ENCODE results near the gene ELMO1. TPM values are rescaled to one million over a fixed set of nuclear protein-coding genes. Genes with fewer than 3 reads are reported as not detected.
A peak's percentile ranks its signal among the peaks of the same experiment; 100 is the strongest.

The ELMO1 gene
- total and polyA plus RNA-seq, 10 donors: 26.0 to 494 (median 201) TPM

DNA sequence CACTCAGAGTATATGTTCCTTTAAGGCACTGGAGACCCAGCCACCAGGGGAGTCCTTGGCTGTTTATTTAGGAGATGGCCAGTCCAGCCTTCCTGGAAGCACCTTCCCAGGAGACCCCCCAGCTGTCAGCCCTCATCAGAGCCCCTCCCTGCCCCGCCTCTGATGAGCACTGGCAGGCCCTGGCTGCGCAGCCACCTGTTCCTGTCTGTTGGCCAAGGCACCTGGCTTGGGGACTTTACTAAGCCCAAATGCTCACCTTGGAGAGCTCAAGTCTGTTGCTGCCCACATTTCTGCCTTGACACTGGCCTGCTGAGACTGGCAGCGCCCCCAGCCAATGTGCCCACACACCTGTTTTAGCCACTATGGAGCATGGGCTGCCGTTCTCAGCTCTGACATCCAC is 124.7 kb downstream of the ELMO1 start:
- Histone ChIP-seq H3K4me3 (no peak overlapping the region), H3K9me3 (no peaks in the 10 kb centered on the region), H3K4me1 (peaks cover 0 to 38% (median 7%) of the 10 kb centered on the region in 6 donors), H3K36me3 (peaks cover 0 to 48% (median 5%) of the 10 kb centered on the region in 6 donors), H3K27ac (no peak overlapping the region), H3K27me3 (replicated peaks in 1 of 7) (no peaks in the 10 kb centered on the region)
- no peak for TF ChIP-seq POLR2A (IDR thresholded peaks at IDR 0.05)
- TF ChIP-seq POLR2AphosphoS5 (IDR thresholded peaks at IDR 0.05): peak in 1 of 3 donors; percentile 37
- intact Hi-C loops (cut with DNase I; ENCODE audit: low total_unique reads): no loop called here
- 88 to 100% (median 96%) methylated on average over 4 of the region's 4 CpGs for WGBS, 5 donors
- DNase-seq: no peak

DNA sequence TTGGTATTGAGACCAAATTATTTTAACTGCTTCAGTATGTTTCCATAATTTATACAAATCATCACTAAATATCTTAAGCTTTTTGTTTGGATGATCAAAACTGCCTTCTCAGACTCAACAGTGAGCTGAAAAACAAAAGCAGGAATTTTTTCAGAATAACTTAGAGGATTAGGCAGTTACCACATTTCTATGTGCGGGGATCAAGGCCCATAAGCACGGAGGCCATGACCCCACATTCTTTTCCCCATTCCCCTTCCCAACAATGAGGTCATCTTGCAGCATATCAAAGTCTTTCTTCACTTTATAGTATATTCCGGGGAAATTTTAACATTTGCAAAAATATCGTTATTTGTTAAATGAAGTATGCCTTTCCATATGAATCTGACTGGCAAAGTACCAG is 125.8 kb downstream of the ELMO1 start:
- Histone ChIP-seq H3K9me3 (no peaks in the 10 kb centered on the region), H3K27ac (no peak overlapping the region), H3K4me1 (peaks cover 4 to 43% (median 17%) of the 10 kb centered on the region in 6 donors), H3K27me3 (replicated peaks in 1 of 7) (no peaks in the 10 kb centered on the region), H3K36me3 (peaks cover 0 to 37% (median 3%) of the 10 kb centered on the region in 6 donors), H3K4me3 (no peak overlapping the region)
- TF ChIP-seq, protein P1, sequence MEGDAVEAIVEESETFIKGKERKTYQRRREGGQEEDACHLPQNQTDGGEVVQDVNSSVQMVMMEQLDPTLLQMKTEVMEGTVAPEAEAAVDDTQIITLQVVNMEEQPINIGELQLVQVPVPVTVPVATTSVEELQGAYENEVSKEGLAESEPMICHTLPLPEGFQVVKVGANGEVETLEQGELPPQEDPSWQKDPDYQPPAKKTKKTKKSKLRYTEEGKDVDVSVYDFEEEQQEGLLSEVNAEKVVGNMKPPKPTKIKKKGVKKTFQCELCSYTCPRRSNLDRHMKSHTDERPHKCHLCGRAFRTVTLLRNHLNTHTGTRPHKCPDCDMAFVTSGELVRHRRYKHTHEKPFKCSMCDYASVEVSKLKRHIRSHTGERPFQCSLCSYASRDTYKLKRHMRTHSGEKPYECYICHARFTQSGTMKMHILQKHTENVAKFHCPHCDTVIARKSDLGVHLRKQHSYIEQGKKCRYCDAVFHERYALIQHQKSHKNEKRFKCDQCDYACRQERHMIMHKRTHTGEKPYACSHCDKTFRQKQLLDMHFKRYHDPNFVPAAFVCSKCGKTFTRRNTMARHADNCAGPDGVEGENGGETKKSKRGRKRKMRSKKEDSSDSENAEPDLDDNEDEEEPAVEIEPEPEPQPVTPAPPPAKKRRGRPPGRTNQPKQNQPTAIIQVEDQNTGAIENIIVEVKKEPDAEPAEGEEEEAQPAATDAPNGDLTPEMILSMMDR (IDR thresholded peaks at IDR 0.05 in 8 of 11, conservative IDR thresholded peaks at IDR 0.05 in 3 of 11): no peak
- TF ChIP-seq POLR2AphosphoS5 (IDR thresholded peaks at IDR 0.05) (no peak), POLR2A (IDR thresholded peaks at IDR 0.05) (no peak)
- no peak for DNase-seq
- intact Hi-C loops (cut with DNase I; ENCODE audit: low total_unique reads): no loop called here
- WGBS, 5 donors: 84 to 93% (median 93%) methylated on average over 4 of the region's 4 CpGs

DNA sequence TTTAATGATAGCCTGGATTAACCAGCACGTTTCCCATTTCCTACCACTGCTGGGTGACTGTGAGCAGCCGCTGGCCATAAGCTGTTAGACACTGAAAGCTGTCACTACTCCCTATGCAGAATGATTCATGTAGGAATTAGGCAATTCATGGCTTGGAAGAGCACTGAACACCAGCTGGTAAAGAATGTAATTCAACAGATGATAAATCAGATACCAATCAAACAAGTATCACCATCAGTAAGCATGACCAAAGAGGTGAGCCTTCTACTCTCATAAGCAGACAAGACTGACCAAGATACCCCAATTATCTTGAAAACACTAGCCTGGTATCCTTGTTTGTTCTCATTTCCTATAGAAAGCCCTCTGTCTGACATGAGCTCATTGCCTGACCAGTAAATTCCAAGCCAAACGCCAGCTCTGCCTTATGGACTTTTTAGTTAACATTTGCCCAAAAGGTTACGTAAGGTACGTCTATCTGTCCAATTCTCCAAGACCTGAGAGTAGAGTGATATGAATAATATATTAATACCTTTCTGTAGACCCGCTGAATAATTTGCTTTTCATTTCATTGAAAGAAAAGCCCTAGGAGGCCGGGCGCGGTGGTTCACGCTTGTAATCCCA is 127.7 kb downstream of the ELMO1 start:
- no peak for DNase-seq
- H3K36me3 ChIP-seq: peaks cover 0 to 25% (median 3%) of the 10 kb centered on the region in 6 donors
- H3K9me3 ChIP-seq: no peaks in the 10 kb centered on the region
- H3K27me3 ChIP-seq (replicated peaks in 1 of 7): no peaks in the 10 kb centered on the region
- WGBS, 5 donors: 90 to 95% (median 90%) methylated on average over 10 of the region's 10 CpGs
- H3K4me1 ChIP-seq: peaks cover 13 to 51% (median 31%) of the 10 kb centered on the region in 6 donors
- H3K4me3 ChIP-seq: no peak overlapping the region
- no peak overlapping the region for H3K27ac ChIP-seq
- intact Hi-C loops (cut with DNase I; ENCODE audit: low total_unique reads): no loop called here
- TF ChIP-seq POLR2AphosphoS5 (IDR thresholded peaks at IDR 0.05): no peak
- TF ChIP-seq, protein P1 (IDR thresholded peaks at IDR 0.05 in 8 of 11, conservative IDR thresholded peaks at IDR 0.05 in 3 of 11): no peak
- no peak for TF ChIP-seq POLR2A (IDR thresholded peaks at IDR 0.05)

DNA sequence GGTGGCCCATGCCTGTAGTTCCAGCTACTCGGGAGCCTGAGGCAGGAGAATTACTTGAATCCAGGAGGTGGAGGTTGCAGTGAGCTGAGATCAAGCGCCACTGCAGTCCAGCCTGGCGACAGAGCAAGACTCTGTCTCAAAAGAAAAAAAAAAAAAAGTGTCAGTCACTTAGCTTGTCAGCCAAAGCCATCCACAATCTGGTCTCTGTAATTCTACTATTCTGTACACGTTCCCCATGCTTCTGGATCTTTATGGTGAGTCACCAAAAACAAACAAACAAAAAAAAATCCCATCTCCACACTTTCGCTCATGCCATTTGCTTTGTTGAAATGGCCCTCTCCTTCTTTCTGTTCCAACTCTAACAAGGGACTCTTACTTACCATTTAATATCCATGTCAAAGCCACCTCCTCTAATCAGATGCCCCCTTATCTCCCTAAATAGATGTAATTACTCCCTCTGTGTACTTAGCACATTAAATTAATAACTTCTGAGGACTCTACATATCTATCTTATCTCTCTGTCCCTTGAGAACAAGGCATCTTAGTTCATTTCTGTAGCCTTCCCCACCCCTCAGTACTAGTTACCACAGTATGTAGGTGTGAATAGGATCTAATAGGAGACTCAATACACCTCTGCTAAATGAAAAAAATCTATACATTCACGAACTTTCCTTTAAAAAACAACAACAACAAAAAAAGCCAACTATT is 128.4 kb downstream of the ELMO1 start:
- Histone ChIP-seq H3K4me1 (peaks cover 19 to 58% (median 37%) of the 10 kb centered on the region in 6 donors), H3K36me3 (peaks cover 0 to 21% (median 3%) of the 10 kb centered on the region in 6 donors), H3K27me3 (replicated peaks in 1 of 7) (no peaks in the 10 kb centered on the region), H3K9me3 (no peaks in the 10 kb centered on the region), H3K4me3 (no peak overlapping the region), H3K27ac (no peak overlapping the region)
- DNase-seq: no peak
- TF ChIP-seq POLR2A (IDR thresholded peaks at IDR 0.05) (no peak), POLR2AphosphoS5 (IDR thresholded peaks at IDR 0.05) (no peak)
- TF ChIP-seq, protein P1 (IDR thresholded peaks at IDR 0.05 in 8 of 11, conservative IDR thresholded peaks at IDR 0.05 in 3 of 11): no peak
- intact Hi-C loops (cut with DNase I; ENCODE audit: low total_unique reads): no loop called here
- 87 to 94% (median 89%) methylated on average over 6 of the region's 6 CpGs for WGBS, 5 donors

All from spleen (tissue), 11 donors.